ENCODE measurements around the gene KIF3B. TPM values are rescaled to one million over a fixed set of nuclear protein-coding genes. Genes with fewer than 3 reads are reported as not detected.
"Not testable (repeated sequence)": the region's sequence is repeated elsewhere in the genome, so short reads cannot be mapped to it uniquely, and the experiment has no call there.

The KIF3B gene
- total RNA-seq, 2 experiments from 2014 or later = 8.2 to 25.2 TPM

- Histone ChIP-seq H2AFZ (ENCODE audit: low read length) (no peak overlapping the region), H3K9me2 (ENCODE audit: insufficient read depth, low read length) (no peaks in the 10 kb centered on the region), H3K4me1 (ENCODE audit: insufficient read depth, low read length, poor library complexity, severe bottlenecking) (peaks cover 4% of the 10 kb centered on the region), H3K27ac (ENCODE audit: low read depth, low read length, poor library complexity, severe bottlenecking) (no peak overlapping the region), H3K4me3 (ENCODE audit: low read depth, low read length, poor library complexity, severe bottlenecking) (no peak overlapping the region), H3K4me2 (ENCODE audit: low read length) (no peak overlapping the region), H3K79me2 (ENCODE audit: insufficient read depth, low read depth, low read length) (no peaks in the 10 kb centered on the region), H4K20me1 (ENCODE audit: insufficient read depth, low read length) (no peaks in the 10 kb centered on the region), H3K36me3 (ENCODE audit: insufficient read depth, low read length) (peaks cover 8% of the 10 kb centered on the region; the same call in 1 of the 2 replicates), H3K9me3 (ENCODE audit: low read length) (no peaks in the 10 kb centered on the region)
- BruUV-seq (replicated peaks) = no TSS peak
- ChIA-PET CTCF (ENCODE audit: unreplicated experiment) (no interaction called here), POLR2A (no interaction called here)
- TF ChIP-seq CTCF (conservative IDR thresholded peaks at IDR 0.05; ENCODE audit: low read length) = no peak
- TF ChIP-seq EZH2phosphoT487 (IDR thresholded peaks at IDR 0.05; ENCODE audit: borderline replicate concordance, low read depth, low read length) = no peak
- DNase-seq (ENCODE audit: low spot score) = no peak
- intact Hi-C loops (cut with micrococcal nuclease; ENCODE audit: unreplicated experiment) = no loop called here
Measured at GRCh38 chr20:32339116-32339515, 61.7 kb downstream of the KIF3B start.

- DNase-seq (ENCODE audit: low spot score); H3K9me3 ChIP-seq (ENCODE audit: low read length); H2AFZ ChIP-seq (ENCODE audit: low read length); H3K27ac ChIP-seq (ENCODE audit: low read depth, low read length, poor library complexity, severe bottlenecking); H3K79me2 ChIP-seq (ENCODE audit: insufficient read depth, low read depth, low read length); BruUV-seq (replicated peaks); intact Hi-C loops (cut with micrococcal nuclease; ENCODE audit: unreplicated experiment); H3K36me3 ChIP-seq (ENCODE audit: insufficient read depth, low read length); H3K4me3 ChIP-seq (ENCODE audit: low read depth, low read length, poor library complexity, severe bottlenecking); CTCF ChIA-PET (ENCODE audit: unreplicated experiment); POLR2A ChIA-PET; H3K4me2 ChIP-seq (ENCODE audit: low read length); H3K9me2 ChIP-seq (ENCODE audit: insufficient read depth, low read length); H4K20me1 ChIP-seq (ENCODE audit: insufficient read depth, low read length): not testable (repeated sequence)
- peaks cover 12% of the 10 kb centered on the region for H3K4me1 ChIP-seq (ENCODE audit: insufficient read depth, low read length, poor library complexity, severe bottlenecking)
Measured at GRCh38 chr20:32341053-32341452, 63.6 kb downstream of the KIF3B start.

- Histone ChIP-seq H3K9me3 (ENCODE audit: low read length) (no peaks in the 10 kb centered on the region), H3K4me3 (ENCODE audit: low read depth, low read length, poor library complexity, severe bottlenecking) (no peak overlapping the region), H3K79me2 (ENCODE audit: insufficient read depth, low read depth, low read length) (no peaks in the 10 kb centered on the region), H3K4me2 (ENCODE audit: low read length) (no peak overlapping the region), H4K20me1 (ENCODE audit: insufficient read depth, low read length) (no peaks in the 10 kb centered on the region), H3K27ac (ENCODE audit: low read depth, low read length, poor library complexity, severe bottlenecking) (no peak overlapping the region), H3K4me1 (ENCODE audit: insufficient read depth, low read length, poor library complexity, severe bottlenecking) (peaks cover 12% of the 10 kb centered on the region), H3K36me3 (ENCODE audit: insufficient read depth, low read length) (no peaks in the 10 kb centered on the region), H3K9me2 (ENCODE audit: insufficient read depth, low read length) (no peaks in the 10 kb centered on the region), H2AFZ (ENCODE audit: low read length) (no peak overlapping the region)
- BruUV-seq (replicated peaks) = no TSS peak
- ChIA-PET POLR2A (interaction anchor here (0.5 kb wide), 1 partner anchor 18 kb away, joined by 4 read pairs; no protein-coding TSS in a partner anchor), CTCF (ENCODE audit: unreplicated experiment) (no interaction called here)
- intact Hi-C loops (cut with micrococcal nuclease; ENCODE audit: unreplicated experiment) = no loop called here
- no peak for TF ChIP-seq CTCF (conservative IDR thresholded peaks at IDR 0.05; ENCODE audit: low read length)
- no peak for TF ChIP-seq EZH2phosphoT487 (IDR thresholded peaks at IDR 0.05; ENCODE audit: borderline replicate concordance, low read depth, low read length)
- DNase-seq (ENCODE audit: low spot score) = no peak
Measured at GRCh38 chr20:32343439-32343838, 66.0 kb downstream of the KIF3B start.
